ENCODE measurements around the gene HK1.

The HK1 gene

DNA sequence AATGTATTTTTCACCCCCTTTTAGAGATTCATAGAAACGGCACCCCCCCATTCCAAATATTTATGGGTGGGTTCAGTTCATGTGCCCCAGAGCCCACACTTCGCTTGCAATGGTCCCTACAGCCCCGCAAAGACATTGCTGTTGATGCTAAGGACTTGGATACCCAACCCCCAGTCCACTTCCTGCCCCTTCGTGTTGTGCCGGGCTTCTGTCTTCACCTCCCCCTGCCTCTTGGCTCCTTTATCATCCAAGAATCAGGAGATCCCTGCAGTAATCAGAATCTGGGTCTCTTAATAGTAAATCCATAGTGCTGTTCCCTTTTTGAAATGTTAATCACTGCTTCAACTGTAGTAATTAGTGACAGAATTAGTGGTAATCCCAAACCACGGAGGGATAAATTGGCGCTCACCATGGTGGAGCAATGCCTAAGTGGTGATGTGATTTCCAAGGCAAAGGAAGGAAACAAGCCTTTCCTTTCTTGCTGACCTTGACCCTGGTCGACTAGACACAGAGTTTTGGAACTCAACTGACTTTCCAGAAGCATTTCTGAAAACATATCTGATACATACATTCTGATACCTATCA, 67.7 kb downstream of the HK1 start:
- no peak for DNase-seq (ENCODE audit: low read depth in 2 of 2)

DNA sequence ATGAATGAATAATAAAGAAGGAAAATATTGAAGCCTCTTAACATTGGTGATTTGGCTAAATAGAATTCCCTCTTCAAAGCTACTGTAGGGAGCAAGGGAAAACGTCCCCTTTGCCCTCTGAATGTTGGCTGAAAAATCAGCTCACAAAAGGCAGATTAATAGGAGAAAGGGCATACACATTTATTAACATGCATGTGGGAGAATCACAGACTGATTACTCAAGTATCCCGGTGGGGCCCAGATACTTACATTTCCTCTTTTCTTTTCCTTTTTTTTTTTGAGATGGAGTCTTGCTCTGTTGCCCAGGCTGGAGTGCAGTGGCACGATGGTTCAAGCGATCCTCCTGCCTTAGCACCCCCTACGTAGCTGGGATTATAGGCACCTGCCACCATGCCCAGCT, 68.5 kb downstream of the HK1 start:
- no peak for DNase-seq (ENCODE audit: low read depth in 2 of 2)

DNA sequence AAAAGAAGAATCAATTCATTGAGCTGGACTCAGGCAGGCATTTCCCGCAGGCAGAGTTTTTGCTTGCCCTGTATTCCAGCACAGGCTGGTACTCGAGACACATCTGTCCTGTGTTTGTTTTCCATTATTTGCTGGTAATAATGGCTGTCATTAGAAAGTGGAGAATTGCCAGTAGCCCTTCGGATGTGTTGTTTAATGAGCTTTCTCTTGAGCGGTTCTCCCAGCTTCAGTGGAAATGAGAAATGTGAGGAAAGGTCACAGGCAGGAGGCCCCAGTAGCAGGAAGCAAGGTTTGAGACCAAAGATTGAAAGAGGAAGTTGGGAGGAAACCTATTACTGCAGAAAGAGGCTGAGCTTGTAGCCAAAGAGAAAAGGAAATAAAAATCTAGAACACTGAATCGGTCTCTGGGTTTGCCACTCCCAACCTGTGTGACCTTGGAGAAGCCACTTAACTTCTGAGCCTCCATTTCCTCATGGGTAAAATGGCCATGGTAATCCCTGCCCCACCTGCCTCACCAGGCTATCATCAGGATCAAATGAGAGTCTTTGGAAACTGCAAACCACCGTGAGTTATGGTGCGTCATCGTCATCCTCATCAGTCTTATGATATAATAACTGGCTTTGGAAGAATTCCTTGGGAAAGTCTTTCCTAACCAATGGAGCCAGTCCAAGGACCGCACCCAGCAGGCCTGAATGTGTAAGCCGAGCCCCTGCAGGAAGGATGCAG, 70.7 kb downstream of the HK1 start:
- no peak for DNase-seq (ENCODE audit: low read depth in 2 of 2)

DNA sequence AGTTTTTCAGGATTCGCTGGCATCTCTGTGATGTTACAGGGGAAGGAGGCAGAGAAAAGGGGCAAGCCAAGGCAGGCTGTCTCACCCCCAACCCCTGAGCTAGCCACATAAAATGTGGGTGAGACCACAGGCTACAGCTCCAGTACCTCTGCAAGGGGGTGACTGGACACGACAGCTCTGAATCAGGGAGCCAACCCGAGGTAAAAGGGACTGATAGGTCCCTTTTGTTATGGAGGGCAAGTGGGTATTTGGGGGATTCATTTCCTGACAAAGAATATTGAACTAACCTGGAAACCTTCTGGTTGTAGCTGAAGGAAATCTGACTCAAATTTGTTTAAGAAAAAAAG, 71.2 kb downstream of the HK1 start:
- DNase-seq (ENCODE audit: low read depth in 2 of 2), result no peak

DNA sequence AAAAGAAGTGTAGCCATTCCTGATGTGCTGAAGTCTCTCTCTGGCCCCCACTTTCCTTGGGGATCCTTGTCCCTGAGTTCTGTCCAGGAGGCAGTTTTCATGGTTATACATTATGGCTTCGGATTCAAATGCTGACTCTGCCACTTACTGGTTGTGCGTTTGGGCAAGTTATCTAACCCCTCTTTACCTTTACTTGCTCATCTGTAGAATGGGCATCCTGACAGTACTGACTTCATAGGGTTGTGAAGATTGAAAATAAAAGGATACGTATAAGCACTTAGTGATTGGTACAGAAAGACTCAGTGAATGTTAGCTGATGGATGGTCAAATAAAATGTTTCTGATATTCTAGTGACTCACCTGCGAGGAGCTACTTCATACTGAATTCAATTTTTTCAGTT, 73.3 kb downstream of the HK1 start:
- DNase-seq (ENCODE audit: low read depth in 2 of 2), result no peak

DNA sequence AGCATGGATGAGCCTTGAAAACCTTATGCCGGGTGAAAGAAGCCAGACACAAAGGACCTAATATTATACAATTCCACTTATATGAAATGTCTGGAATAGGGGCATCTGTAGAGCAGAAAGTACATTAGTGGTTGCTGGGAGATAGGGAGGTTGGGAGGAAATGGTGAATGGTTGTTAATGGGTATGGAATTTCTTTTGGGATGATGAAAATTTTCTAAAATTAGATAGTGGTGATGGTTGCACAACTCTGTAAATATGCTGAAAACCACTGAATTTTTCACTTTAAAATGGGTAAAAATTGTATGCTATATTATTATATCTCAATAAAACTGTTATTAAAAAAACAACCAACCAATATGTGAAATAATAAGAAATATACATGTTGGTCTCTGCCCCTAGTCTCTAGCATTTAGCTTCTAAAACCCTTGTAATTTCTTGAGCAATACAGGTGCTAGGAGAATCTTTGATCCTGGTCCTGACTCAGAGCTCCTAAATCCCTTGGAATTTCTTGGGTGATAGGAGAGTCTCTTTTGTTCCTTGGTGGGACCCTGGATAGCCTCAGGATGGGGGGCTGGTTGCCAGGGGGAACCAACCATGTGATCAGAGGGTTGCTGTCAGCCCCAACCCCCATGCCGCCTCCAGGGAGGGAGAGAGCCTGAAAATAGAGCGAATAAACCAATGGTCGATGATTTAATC, 74.4 kb downstream of the HK1 start:
- no peak for DNase-seq (ENCODE audit: low read depth in 2 of 2)

DNA sequence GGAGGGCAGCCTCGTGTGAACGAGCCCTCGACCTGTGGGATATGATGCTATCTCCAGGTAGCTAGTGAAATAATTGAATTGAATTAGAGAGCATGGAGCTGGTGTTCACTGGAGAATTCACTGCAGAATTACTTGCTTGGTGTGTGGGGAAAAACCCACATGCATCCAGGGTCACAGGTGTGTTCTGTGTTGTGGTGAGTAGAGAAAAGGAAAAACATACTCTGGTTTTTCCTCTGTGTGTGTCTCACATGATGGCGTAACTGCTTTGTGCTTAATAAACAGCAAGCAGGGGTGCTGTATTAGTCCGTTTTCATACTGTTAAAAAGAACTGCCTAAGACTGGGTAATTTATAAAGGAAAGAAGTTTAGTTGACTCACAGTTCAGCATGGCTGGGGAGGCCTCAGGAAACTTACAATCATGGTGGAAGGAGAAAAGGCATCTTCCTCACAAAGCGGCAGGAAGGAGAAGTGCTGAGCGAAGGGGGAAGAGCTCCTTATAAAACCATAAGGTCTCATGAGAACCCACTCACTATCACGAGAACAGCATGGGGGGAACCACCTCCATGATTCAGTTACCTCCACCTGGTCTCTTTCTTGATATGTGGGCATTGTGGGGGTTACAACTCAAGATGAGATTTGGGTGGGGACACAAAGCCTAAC, 75.8 kb downstream of the HK1 start:
- DNase-seq (ENCODE audit: low read depth in 2 of 2), result no peak

DNA sequence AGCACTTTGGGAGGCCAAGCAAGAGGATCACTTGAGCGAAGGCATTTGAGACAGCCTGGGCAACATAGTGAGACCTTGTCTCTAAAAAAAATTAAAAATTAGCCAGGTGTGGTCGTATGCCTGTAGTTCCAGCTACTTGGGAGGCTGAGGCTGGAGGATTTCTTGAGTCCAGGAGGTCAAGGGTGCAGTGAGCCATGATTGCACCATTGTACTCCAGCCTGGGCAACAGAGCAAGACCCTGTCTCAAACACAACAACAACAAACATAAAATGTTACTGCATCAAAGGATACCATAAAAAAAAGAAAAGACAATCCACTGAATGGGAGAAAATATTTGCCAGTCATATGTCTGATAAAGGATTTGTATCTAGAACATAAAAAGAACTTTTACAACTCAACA, 77.9 kb downstream of the HK1 start:
- DNase-seq (ENCODE audit: low read depth in 2 of 2), result no peak

DNA sequence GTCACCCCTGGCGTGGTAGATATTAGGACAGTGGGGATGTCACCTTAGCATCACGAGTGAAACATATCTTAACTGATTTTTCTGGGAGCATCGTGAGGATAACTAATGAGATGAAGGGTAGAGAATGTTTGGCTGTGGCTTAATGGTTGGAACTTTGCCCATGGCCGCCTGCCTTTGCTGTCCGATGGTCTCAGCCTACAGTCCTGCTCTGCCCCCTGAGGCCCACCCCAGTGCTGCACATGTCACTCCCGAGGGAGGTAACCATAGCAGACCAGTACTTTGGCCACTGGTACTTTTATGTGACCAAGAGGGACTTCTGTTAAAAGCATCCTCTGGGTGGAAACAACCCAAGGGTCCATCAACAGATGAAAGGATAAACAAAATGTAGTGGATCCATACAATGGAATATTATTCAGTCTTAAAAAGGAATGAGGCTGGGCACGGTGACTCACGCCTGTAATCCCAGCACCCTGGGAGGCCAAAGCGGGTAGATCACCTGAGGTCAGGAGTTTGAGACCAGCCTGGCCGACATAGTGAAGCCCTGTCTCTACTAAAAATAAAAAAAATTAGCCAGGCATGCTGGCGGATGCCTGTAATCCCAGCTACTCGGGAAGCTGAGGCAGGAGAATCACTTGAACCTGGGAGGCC, 80.0 kb downstream of the HK1 start:
- DNase-seq (ENCODE audit: low read depth in 2 of 2), result no peak

DNA sequence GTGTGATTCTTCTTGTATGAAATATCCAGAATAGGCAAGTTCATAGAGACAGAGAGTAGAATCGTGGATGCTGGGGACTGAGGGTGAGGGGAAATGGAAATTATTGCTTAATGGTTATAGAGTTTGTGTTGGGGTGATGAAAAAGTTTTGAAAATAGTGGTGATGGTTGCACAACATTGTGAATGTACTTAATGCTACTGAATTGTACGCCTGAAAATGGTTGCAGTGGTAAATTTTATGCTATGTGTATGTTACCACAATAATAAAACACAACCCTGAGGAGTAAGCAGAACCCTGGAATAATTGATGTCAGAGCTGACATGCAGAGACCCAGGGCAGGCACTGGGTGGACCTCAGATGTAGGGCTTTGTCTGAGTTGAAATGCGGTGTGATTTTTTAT, 80.9 kb downstream of the HK1 start:
- DNase-seq (ENCODE audit: low read depth in 2 of 2), result no peak

DNA sequence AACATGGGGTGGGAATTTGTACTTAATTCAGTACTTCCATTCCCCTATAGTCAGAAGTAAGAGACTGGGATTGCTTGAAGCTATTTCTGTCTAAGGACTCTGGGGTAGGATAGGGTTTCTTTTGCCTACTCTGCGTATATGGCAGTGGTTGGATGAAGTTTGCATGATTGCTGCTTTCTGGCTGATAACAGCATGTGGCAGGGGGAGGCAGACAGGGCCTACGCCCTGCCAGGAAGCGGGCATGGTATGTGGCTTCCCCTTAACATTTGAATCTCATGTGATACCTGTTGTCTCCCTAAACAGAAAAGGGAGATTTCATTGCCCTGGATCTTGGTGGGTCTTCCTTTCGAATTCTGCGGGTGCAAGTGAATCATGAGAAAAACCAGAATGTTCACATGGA, 81.3 kb downstream of the HK1 start:
- DNase-seq (ENCODE audit: low read depth in 2 of 2), result no peak

DNA sequence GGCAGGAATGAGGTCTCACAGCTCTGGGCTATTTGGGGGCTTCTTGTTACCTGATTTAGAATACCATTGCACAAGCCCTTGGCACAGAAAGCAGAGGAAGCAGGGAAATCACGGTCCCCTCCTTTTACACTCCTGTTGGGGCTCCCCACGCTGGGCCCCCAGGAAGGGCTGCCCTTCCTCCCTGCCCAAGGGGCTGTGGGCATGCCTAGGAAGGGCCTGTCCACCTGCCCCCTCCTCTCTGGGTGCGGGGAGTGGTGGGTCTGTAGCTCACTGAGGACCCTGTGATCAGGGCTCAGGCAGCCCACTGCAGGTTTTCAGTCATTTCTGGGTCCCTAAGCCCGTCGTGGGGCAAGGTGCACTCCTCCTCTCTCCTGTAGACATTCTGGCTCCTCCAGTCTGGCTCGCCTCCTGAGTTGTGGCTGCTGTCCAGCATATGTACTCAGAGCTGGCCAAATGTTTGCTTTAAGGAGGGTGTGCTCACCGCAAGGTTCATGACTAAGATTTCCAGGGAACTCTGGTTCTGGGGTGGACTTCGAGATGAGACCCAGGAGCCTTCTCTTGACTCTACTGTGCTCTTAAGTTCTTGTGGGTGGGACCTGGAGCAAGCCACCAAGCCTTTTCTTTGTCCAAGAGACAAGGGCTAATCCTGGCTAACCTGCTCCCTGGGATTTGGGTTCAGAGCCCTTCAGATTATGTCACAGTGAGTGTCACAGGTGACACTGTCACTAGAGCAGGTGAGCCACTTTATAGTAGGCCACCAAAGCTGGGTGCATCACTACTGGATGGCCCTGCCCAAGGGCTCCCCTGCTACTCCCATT, 82.4 kb downstream of the HK1 start:
- DNase-seq (ENCODE audit: low read depth in 2 of 2), result no peak

DNA sequence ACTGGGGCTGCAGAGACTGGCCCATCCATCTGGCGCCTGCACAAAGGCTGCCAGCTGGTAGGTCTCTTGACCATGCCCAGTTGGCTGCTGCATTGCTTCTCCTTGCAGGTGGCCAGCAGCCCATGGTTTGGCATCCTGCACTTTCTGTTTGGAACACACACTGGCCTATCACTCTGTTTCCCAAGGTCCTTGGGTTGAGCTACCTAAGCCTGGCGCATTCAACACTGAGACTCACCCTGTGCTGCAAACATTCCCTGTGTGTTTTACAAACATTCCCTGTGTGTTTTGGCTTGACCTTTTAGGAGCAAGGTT, 83.0 kb downstream of the HK1 start:
- no peak for DNase-seq (ENCODE audit: low read depth in 2 of 2)

DNA sequence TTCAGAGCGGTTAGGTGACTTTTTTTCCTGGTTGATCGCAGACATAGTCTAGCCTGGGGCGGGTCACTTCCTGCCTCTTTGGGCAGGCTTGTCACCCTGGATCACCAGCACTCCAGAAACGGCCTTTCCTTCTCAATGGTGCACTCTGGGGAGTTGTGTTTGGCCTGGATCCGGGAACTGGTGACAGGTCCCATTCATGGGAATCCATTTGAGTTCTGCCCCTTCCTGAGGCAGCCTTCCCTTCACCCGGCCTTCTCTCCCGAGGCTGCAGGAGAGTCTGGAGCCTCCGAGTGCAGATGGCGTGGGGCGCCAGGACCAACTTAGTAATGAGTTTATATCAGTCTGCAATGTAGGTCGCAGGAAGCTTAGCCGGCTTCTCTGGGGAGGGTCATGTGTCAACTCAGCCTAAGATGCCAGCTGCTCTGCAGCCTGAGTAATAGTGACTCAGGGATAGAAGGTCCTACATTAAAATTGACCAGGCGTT, 84.2 kb downstream of the HK1 start:
- DNase-seq (ENCODE audit: low read depth in 2 of 2), result no peak

DNA sequence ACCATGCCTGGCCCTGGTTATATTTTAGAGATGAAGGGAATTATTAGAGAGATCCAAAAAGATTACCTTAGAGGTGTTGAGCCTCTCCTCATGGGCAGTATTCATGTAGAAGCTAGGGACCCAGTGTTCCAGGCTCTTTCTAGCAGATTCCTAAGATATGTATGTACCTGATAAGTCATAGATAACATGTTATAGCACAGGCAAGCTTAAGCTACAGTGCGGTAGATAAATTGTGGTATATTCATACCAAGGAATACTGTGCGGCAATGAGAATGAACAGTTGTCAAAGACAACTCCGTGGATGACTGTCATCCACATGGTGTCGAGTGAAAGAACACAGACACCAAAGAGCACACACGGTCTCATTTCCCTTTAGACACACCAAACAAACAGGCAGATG, 85.4 kb downstream of the HK1 start:
- no peak for DNase-seq (ENCODE audit: low read depth in 2 of 2)

DNA sequence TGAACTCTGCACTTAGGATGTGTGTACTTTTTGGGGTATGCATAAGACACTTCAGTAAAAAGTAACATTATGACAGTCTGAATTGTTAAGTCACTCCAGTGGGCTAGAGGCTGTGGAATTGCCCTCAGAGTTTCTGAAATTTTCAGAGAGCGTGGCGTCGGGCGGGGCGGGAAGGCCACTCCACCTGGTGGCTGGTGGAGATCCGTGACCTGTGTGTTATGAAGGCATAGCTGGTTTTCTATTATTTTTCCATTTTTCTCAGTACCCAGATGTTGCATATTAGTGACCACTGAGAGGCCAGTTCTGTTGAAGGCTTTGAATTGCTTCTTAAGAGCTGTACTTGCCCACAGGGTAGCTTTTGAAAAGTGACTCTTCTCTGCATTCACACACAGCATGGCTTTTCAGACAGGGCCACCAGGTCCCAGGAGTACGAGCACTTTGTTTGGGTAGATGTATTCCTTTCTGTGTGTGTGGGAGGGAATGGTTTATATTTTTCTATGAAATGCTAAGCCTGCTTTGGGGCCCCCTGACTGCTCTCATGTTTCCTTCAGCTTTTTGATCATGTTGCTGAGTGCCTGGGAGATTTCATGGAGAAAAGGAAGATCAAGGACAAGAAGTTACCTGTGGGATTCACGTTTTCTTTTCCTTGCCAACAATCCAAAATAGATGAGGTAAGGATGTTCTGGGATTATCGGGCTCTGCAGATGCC, 86.1 kb downstream of the HK1 start:
- DNase-seq (ENCODE audit: low read depth in 2 of 2), result no peak

DNA sequence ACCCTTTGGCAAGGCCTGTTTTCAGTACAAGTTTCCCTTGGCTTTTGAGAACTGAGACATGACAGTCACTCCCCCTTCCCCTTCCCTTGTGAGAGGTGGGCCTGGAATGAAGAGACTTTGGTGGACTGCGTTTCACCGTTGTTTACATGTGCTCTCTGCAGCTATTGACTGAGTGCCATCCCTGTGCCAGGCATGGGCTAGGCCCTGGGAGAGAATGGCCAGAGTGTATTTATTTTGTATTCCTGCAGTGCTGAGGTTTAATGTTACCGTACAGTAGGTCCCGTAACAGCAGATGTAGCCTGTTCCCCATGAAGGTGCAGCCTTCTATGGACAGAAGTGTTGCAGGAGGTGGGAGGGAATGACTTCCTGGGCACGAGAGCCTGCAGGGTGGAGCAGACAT, 88.4 kb downstream of the HK1 start:
- DNase-seq (ENCODE audit: low read depth in 2 of 2), result no peak

DNA sequence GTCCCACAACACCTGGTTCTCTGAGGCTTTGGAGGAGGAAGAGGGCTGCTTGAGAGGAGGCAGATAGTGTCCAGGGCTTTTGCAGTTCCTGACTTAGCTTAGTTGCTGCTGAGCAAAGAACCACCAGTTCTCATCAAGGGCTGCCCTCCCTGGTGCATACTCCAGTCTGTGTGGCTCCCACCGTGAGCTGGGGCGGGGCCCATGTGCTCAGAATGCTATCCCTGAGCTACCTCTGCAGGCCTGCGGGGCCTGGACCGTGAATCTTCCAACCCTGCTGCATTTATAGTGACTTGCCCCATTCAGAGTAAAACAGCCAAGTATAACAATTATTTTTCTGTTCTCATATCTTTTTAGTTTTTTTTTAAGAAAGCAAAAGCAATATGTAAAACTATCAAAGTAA, 89.2 kb downstream of the HK1 start:
- DNase-seq (ENCODE audit: low read depth in 2 of 2), result no peak

DNA sequence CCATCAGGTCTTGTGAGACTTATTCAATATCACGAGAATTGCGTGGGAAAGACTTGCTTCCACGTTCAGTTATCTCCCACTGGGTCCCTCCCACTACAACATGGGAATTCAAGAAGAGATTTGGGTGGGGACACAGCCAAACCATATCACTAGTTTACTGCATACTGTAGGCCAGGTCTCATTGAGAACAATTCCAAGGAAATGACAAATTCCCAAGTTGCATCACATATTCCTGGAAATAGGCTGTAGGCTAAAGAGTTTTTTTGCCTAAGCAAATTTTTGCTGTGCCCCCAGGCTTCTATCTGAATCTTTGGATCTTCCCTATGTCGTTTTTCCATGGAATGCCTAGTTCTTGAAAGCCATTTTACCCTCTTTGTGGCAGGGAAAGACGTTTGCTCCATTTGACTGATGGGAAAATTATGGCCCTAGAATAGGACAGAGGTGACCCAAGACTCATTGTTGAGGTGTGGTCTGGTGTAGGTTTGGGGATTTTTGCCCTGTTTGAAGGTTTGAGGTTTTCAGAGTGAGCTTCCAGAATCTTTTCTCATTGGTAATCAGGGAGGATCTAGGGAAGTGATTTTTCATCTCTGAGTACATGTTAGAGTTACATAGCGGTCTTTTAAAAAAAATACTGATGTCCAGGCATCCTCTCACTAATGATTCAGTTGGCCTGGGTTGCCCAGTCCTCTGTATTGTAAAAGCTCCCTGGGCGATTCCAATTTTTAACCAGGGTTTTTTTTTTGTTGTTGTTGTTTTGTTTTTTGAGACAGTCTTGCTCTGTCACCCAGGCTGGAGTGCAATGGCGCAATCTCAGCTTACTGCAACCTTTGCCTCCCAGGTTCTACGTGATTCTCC, 94.1 kb downstream of the HK1 start:
- DNase-seq (ENCODE audit: low read depth in 2 of 2), result no peak

DNA sequence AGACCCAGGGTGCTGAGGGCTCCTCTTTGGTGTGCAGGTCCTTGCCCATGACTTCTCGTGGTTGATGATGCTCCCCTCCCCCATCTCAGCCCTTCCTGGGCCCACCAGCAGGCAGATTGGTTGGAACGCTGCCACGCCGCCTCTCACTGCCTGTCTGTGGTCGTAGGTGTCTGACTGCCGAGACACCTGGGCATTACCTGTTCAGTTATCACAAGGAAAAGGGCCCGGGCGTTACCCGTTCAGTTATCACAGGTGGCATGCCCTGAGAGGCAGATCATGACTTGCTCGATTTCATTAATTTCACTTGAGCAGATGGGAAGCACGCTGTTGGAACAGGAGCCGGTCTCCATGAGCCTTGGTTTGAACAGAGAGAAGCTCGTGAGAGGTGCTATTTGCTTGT, 95.9 kb downstream of the HK1 start:
- no peak for DNase-seq (ENCODE audit: low read depth in 2 of 2)
